Stomach smooth muscle (tissue), 2 donors: ENCODE results near the gene EIF2AK2.

Source experiments
- H3K27ac ChIP-seq: one replicate; pipeline ENCODE4 v1.7.0; 2013; ENCODE audit warnings: mild to moderate bottlenecking, low read length, inconsistent platforms
- H3K27me3 ChIP-seq, 2 donors: one replicate each; pipeline ENCODE4 v1.7.0; 2013; ENCODE audit warnings: low read length in 2 of 2; ENCODE audit not compliant: insufficient read depth in 2 of 2, control insufficient read depth in 1 of 2
- H3K36me3 ChIP-seq, 2 donors: one replicate each; pipeline ENCODE4 v1.7.0; 2013; ENCODE audit warnings: low read length in 2 of 2; ENCODE audit not compliant: control insufficient read depth in 2 of 2, insufficient read depth in 2 of 2
- H3K4me1 ChIP-seq: one replicate; pipeline ENCODE4 v1.7.0; 2013; ENCODE audit warnings: low read length; ENCODE audit not compliant: control insufficient read depth, insufficient read depth
- H3K4me3 ChIP-seq, 2 donors: one replicate each; pipeline ENCODE4 v1.7.0; 2013; ENCODE audit warnings: low read length in 2 of 2
- H3K9ac ChIP-seq, 2 donors: one replicate each; pipeline ENCODE4 v1.7.0; 2013; ENCODE audit warnings: low read length in 2 of 2, mild to moderate bottlenecking in 1 of 2
- H3K9me3 ChIP-seq, 2 donors: one replicate each; pipeline ENCODE4 v1.7.0; 2013; ENCODE audit warnings: low read length in 2 of 2; ENCODE audit not compliant: control insufficient read depth in 2 of 2
- donor health status: healthy.
- donor health status: Pancreatic carcinoma.

The EIF2AK2 gene

DNA sequence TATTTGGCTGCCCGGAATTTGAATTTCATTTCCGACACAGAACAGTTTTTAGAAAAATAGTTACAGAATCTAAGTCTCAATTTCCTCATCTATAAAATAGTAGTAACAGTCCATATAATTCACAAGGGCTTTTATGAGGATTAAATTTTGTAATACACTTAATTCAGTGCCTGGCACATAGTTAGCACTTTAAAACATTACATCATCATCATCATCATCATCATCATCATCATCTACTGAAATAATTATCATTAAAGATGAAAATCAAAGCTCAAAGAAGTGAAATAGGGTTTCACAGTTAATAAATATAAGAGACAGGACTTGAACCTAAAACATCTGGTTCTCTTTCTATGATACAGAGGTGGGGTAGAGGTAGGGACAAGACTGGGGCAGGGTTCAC is 85.8 kb downstream of the EIF2AK2 start:
- Histone ChIP-seq H3K4me3 (no peak overlapping the region), H3K4me1 (no peaks in the 10 kb centered on the region), H3K27ac (no peak overlapping the region), H3K9ac (no peak overlapping the region), H3K27me3 (no peaks in the 10 kb centered on the region), H3K9me3 (no peaks in the 10 kb centered on the region), H3K36me3 (peaks cover 13 to 21% of the 10 kb centered on the region in 2 donors)

GRCh38 chr2:37068686-37069085 is 88.1 kb downstream of the EIF2AK2 start:
- no peak overlapping the region for H3K4me3 ChIP-seq
- no peaks in the 10 kb centered on the region for H3K27me3 ChIP-seq
- H3K9me3 ChIP-seq = no peaks in the 10 kb centered on the region
- no peak overlapping the region for H3K9ac ChIP-seq
- H3K36me3 ChIP-seq = peaks cover 14 to 34% of the 10 kb centered on the region in 2 donors
- no peak overlapping the region for H3K27ac ChIP-seq
- no peaks in the 10 kb centered on the region for H3K4me1 ChIP-seq

DNA sequence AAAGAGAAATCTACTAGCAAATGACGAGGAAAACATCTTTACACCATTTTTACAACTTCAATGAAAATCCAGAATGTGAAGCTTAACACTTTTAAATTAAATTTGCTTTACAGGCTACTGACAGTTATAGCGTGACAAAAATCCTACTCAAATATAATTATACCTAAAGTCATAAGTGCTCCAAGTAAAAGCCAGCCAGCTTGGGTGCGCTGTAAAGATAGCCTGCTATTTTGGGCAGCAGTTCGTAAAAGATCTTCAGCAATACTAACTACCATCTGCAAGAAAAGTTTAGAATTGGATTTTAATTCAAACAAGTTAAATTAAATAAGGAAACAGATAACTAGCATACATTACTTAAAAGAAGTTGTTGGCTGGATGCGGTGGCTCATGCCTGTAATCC is 95.0 kb downstream of the EIF2AK2 start:
- no peak overlapping the region for H3K4me3 ChIP-seq
- no peaks in the 10 kb centered on the region for H3K9me3 ChIP-seq
- no peak overlapping the region for H3K9ac ChIP-seq
- H3K27me3 ChIP-seq = no peaks in the 10 kb centered on the region
- H3K27ac ChIP-seq = no peak overlapping the region
- H3K4me1 ChIP-seq = no peaks in the 10 kb centered on the region
- peaks cover 22 to 29% of the 10 kb centered on the region in 2 donors for H3K36me3 ChIP-seq

- no peak overlapping the region for H3K27ac ChIP-seq
- peaks cover 28 to 30% of the 10 kb centered on the region in 2 donors for H3K36me3 ChIP-seq
- H3K4me1 ChIP-seq = no peaks in the 10 kb centered on the region
These were observed 95.6 kb downstream of the EIF2AK2 start for GRCh38 chr2:37061013-37061711.

GRCh38 chr2:37060446-37060845 is 96.3 kb downstream of the EIF2AK2 start:
- Histone ChIP-seq H3K27ac (no peak overlapping the region), H3K27me3 (no peaks in the 10 kb centered on the region), H3K36me3 (peaks cover 28 to 31% of the 10 kb centered on the region in 2 donors), H3K4me1 (no peaks in the 10 kb centered on the region), H3K9ac (no peak overlapping the region), H3K9me3 (no peaks in the 10 kb centered on the region), H3K4me3 (no peak overlapping the region)

More at GRCh38 chr2:37061013-37061711, 95.6 kb downstream of the EIF2AK2 start:
- H3K27me3 ChIP-seq = no peaks in the 10 kb centered on the region
- no peaks in the 10 kb centered on the region for H3K9me3 ChIP-seq
- no peak overlapping the region for H3K9ac ChIP-seq
- no peak overlapping the region for H3K4me3 ChIP-seq

DNA sequence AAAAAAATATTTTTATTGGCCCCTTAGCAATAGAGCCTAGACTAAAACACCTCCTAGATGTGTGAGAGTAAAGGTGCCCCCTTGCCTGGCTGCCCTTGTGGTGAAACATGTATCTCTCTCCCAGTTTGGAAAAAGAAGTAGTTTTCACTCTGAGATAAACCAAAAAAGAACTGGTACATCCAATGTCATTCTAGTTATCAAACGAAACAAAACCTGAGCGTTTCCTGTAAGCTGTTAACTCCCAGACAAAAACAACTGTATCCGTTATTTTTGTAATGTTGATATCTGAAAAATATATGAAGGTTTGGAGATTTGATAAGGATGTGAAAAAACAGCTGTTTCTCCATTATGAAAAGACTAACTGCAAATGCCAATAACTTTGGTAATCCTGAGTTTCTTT is 96.9 kb downstream of the EIF2AK2 start:
- H3K4me1 ChIP-seq = no peaks in the 10 kb centered on the region
- H3K9me3 ChIP-seq = no peaks in the 10 kb centered on the region
- H3K36me3 ChIP-seq = peaks cover 28 to 30% of the 10 kb centered on the region in 2 donors
- no peak overlapping the region for H3K4me3 ChIP-seq
- no peak overlapping the region for H3K27ac ChIP-seq
- no peak overlapping the region for H3K9ac ChIP-seq
- no peaks in the 10 kb centered on the region for H3K27me3 ChIP-seq

DNA sequence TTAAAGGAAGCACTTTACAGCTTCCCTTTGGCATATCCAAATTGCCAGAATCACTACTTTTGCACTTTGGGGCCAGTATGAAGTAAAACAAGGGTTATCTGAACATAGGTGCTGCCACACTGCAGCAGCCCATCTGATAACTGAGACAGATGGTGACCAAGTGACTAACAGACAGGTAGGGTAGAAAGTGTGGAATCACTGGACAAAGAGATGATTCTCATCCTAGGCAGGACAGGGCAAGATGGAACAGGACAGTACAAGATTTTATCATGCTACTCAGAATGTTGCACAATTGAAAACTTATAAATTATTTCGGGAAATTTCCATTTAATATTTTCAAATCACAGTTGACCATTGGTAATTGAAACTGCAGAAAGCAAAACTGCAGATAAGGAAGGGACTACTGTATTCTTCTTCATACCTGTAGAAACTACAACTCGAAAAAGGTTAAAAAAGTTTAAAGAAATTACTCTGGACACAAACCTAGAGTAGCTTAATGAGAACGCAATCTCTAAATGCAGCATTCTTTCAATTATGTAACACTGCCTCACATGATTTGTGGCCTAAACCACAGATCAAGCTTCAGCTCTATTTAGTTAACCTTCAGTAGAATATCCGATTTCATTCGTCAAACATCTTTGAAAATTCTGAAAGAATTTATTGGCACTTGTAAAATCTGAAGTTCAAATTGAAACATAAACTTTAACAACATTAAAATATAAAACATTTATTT is 104.0 kb downstream of the EIF2AK2 start:
- no peaks in the 10 kb centered on the region for H3K9me3 ChIP-seq
- no peaks in the 10 kb centered on the region for H3K27me3 ChIP-seq
- H3K4me1 ChIP-seq = no peaks in the 10 kb centered on the region
- H3K27ac ChIP-seq = no peak overlapping the region
- H3K4me3 ChIP-seq = no peak overlapping the region
- peaks cover 24 to 30% of the 10 kb centered on the region in 2 donors for H3K36me3 ChIP-seq
- no peak overlapping the region for H3K9ac ChIP-seq
